A204.1 (cell line): ENCODE measurements around the gene FNDC8.
A peak's percentile ranks its signal among the peaks of the same experiment; 100 is the strongest.
"Not testable (repeated sequence)": the region's sequence is repeated elsewhere in the genome, so short reads cannot be mapped to it uniquely, and the experiment has no call there.

ENCODE experiments used
- FAIRE-seq: peaks from 2 replicates; lab custom pipeline; 2012; peaks lifted over from hg19 to GRCh38; lab: Jason Lieb, UNC

The FNDC8 gene

GRCh38 chr17:35144840-35145239 lies 23.4 kb downstream of the FNDC8 start:
- FAIRE-seq, result no peak

GRCh38 chr17:35146214-35146833 lies 24.9 kb downstream of the FNDC8 start:
- FAIRE-seq, result no peak

GRCh38 chr17:35147375-35147905 lies 26.0 kb downstream of the FNDC8 start, which contains the start of gene UNC45B:
UNC45B (plus strand) TSS chr17:35147817; CDS start chr17:35148264, 447 bp downstream.
- no peak for FAIRE-seq

GRCh38 chr17:35148144-35148543 lies 26.7 kb downstream of the FNDC8 start:
- no peak for FAIRE-seq

GRCh38 chr17:35149941-35150340 lies 28.5 kb downstream of the FNDC8 start:
- no peak for FAIRE-seq

GRCh38 chr17:35151080-35151479 lies 29.7 kb downstream of the FNDC8 start:
- FAIRE-seq, result not testable (repeated sequence)

GRCh38 chr17:35152421-35153140 lies 31.2 kb downstream of the FNDC8 start:
- no peak for FAIRE-seq

- FAIRE-seq, result no peak
Observed at GRCh38 chr17:35154196-35155165, 33.1 kb downstream of the FNDC8 start.

GRCh38 chr17:35155246-35155645 lies 33.8 kb downstream of the FNDC8 start:
- no peak for FAIRE-seq

GRCh38 chr17:35159940-35160339 lies 38.5 kb downstream of the FNDC8 start:
- FAIRE-seq, result no peak

- FAIRE-seq, result no peak
Observed at GRCh38 chr17:35160354-35161201, 39.2 kb downstream of the FNDC8 start.

- FAIRE-seq, result no peak
Observed at GRCh38 chr17:35161281-35161761, 39.9 kb downstream of the FNDC8 start.

- no peak for FAIRE-seq
Observed at GRCh38 chr17:35162755-35163154, 41.3 kb downstream of the FNDC8 start.

- no peak for FAIRE-seq
Observed at GRCh38 chr17:35163886-35164285, 42.5 kb downstream of the FNDC8 start.

- no peak for FAIRE-seq
Observed at GRCh38 chr17:35164716-35165115, 43.3 kb downstream of the FNDC8 start.

- no peak for FAIRE-seq
Observed at GRCh38 chr17:35166526-35166925, 45.1 kb downstream of the FNDC8 start.

- no peak for FAIRE-seq
Observed at GRCh38 chr17:35167046-35167445, 45.6 kb downstream of the FNDC8 start.

- FAIRE-seq, result no peak
Observed at GRCh38 chr17:35167666-35168065, 46.3 kb downstream of the FNDC8 start.

GRCh38 chr17:35169835-35170363 lies 48.5 kb downstream of the FNDC8 start:
- FAIRE-seq, result no peak

GRCh38 chr17:35170968-35171771 lies 49.8 kb downstream of the FNDC8 start:
- peak; percentile 27 for FAIRE-seq
